LHCN-M2 (cell line): ENCODE data around the gene NR1H4. TPM values are rescaled to one million over a fixed set of nuclear protein-coding genes. Genes with fewer than 3 reads are reported as not detected.
"Not testable (repeated sequence)": the region's sequence is repeated elsewhere in the genome, so short reads cannot be mapped to it uniquely, and the experiment has no call there.

ENCODE experiments used
- DNase-seq: peaks from one replicate; pipeline ENCODE4 v3.0.0-alpha.2; 2012; ENCODE audit warnings: low read depth
- total RNA-seq: library from RNA; depleted of rRNA; stranded (reverse); fragments of >200 nt; gene quantifications from 2 replicates; pipeline ENCODE4 v1.2.3, GENCODE V29; 2014

Gene NR1H4
- total RNA-seq, 1 experiment from 2014 or later: not detected

GRCh38 chr12:100566887-100567637 lies 93.4 kb downstream of the NR1H4 start:
- peak; percentile 27 for DNase-seq

GRCh38 chr12:100567945-100568344 lies 94.3 kb downstream of the NR1H4 start:
- no peak for DNase-seq

DNA sequence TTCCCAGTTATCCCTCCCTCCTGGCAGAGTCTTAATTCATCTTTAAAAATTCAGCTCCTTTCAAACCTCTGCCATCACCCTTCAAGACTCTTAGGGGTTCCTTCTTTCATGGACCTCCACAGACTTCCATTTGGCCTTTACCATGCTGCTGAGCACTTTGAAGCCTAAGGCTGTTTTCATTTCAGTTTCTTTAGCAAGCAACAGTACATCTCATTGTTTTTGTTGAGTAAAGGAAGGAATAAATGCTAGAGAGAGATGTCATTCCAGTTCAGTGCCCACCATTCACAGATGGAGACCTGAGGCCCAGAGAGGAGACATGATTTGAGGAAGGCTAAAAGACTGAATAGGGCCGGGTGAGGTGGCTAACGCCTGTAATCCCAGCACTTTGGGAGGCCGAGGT lies 98.5 kb downstream of the NR1H4 start:
- no peak for DNase-seq

- DNase-seq: peak; percentile 79
These were observed 99.9 kb downstream of the NR1H4 start, which contains the start of gene GAS2L3 for GRCh38 chr12:100573292-100574186. Gene GAS2L3, plus strand, starts transcription at chr12:100573684. Its CDS starts 21,221 bp downstream, at chr12:100594905.

- no peak for DNase-seq
These were observed 100.8 kb downstream of the NR1H4 start for GRCh38 chr12:100574187-100575074.

- peak; percentile 80 for DNase-seq
These were observed 102.8 kb downstream of the NR1H4 start for GRCh38 chr12:100576331-100577036.

- no peak for DNase-seq
These were observed 105.3 kb downstream of the NR1H4 start for GRCh38 chr12:100578923-100579322.

DNA sequence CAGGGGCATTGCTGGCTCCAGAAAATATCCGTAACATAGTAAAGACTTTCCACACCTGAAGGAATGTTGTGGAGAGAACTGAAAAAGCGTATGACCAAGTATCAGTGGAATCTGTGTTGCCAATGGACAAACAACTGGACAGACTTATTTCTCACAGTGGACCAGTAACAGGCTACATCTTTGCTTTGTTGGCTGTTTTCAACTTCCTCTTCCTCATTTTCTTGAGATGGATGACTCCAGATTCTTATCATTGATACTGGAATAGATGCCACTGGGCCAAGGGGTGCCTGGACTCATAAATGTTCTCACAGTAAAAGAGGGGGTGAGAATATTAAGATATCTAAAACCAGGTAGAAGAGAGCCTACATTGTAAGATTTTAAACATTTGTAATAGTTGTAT lies 106.2 kb downstream of the NR1H4 start:
- DNase-seq: no peak

GRCh38 chr12:100584256-100584655 lies 110.6 kb downstream of the NR1H4 start:
- DNase-seq: no peak

- DNase-seq: no peak
These were observed 118.3 kb downstream of the NR1H4 start for GRCh38 chr12:100591979-100592378.

DNA sequence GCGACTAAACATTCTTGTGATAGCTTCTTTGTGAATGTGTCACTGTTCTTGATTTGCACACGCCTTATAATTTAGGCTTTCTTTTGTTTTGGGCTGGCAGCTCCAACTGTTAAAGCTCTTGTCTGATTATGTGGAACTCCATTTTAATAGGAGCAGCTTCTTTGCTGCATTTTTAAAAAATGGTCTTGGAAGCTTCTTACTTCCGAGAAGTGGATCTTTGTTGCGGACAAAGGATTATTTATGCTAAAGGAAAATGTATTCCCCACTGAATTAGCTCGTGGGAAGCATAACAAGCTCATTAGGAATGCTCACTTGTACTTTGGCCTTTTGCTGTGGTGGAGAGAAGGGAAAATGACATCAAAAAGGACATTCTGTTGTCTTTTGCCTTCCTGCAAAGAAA lies 119.8 kb downstream of the NR1H4 start:
- DNase-seq: peak; percentile 56

DNA sequence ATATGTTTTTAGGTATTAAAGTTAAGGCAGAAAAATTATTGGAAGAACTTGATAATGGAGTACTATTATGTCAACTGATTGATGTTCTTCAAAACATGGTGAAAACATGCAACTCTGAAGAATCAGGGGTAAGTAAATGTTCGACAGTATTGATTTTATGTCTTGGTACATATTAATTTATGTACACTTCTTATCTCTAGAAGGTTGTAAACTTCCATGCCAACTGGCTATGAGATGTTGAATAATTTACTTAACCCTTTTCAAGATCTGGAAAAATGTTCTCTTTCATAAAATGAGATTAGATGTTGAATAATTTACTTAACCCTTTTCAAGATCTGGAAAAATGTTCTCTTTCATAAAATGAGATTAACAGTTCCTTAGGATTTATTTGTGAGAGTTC lies 128.0 kb downstream of the NR1H4 start:
- no peak for DNase-seq

DNA sequence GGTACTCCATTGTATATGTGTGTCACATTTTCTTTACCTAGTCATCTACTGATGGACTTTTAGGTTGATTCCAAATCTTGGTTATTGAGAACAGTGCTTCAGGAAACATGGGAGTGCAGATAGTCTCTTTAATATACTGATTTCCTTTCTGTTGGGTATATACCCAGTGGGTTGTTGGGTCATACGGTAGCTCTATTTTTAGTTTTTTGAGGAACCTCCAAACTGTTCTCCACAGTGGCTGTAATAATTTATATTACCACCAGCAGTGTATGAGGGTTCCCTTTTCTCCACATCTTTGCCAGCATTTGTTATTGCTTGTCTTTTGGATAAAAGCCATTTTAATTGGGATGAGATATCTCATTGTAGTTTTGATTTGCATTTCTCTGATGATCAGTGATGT lies 129.3 kb downstream of the NR1H4 start:
- DNase-seq: not testable (repeated sequence)

DNA sequence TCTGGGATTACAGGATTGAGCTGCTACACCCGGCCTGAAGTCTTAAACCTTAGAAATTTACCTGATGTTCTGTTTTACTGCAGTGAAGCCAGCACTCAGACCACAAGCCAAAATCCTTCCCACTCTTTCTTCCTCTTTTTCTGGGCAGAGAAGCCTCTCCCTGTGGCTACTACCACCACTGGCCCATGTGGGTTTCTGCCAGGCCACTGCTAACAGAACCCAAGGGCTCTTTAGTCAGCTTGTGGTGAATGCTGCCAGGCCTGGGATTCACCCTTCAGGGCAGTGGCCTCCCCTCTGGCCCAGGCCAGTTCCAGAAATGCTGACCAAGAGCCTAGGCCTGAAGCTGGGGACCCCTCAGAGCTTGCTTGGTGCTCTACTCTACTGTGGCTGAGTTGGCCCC lies 135.1 kb downstream of the NR1H4 start:
- no peak for DNase-seq

- DNase-seq: peak; percentile 17
These were observed 137.2 kb downstream of the NR1H4 start for GRCh38 chr12:100610666-100611430.

DNA sequence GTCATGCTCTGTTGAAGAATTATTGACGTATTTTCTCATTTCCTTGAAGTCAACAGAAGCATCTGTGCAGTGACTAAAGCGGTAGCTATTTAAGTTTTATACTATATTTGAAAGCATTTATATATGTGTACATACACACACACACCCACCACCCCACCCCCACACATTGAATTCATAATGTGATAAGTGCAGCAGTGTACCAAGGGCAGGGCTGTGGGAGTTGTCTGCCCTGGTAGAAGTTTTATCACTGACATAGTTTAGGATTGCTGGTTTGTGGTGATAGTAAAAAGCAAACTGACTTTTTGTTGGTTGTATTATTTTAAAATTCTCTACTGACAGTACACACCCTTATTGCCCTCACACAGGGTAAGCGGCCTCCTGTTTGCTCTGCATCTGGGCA lies 138.9 kb downstream of the NR1H4 start:
- DNase-seq: no peak
